Heart left ventricle (tissue), 16 donors: ENCODE results near the gene NECAP2. TPM values are rescaled to one million over a fixed set of nuclear protein-coding genes. Genes with fewer than 3 reads are reported as not detected.
"Not testable (repeated sequence)": the region's sequence is repeated elsewhere in the genome, so short reads cannot be mapped to it uniquely, and the experiment has no call there.

ENCODE experiments used
- ATAC-seq, 4 donors: fragments of 200-7000 bp; cut with Tn5 transposase; one replicate each; pipeline ENCODE4 v1.9.1; 2020 to 2022; ENCODE audit warnings: moderate library complexity in 4 of 4, mild to moderate bottlenecking in 3 of 4, moderate number of reproducible peaks in 1 of 4
- DNase-seq, 5 donors: peaks; one replicate each; pipeline ENCODE4 v3.0.0-alpha.2; 2020
- H3K27ac ChIP-seq, 12 donors: fragments of 200-600 bp; sonication (generic) in 4 of 12; one replicate each; pipeline versions ENCODE4 v1.5.0 to v1.8.0; 2016 to 2022; ENCODE audit warnings: mild to moderate bottlenecking in 2 of 12
- H3K27me3 ChIP-seq, 9 donors: fragments of 200-600 bp; sonication (generic) in 2 of 9; one replicate each; pipeline versions ENCODE4 v1.5.1 to v1.8.0; 2016 to 2022; ENCODE audit warnings: mild to moderate bottlenecking in 3 of 9
- H3K36me3 ChIP-seq, 9 donors: fragments of 200-600 bp; sonication (generic) in 2 of 9; one replicate each; pipeline versions ENCODE4 v1.5.0 to v1.8.0; 2018 to 2022; ENCODE audit warnings: mild to moderate bottlenecking in 2 of 9
- H3K4me1 ChIP-seq, 12 donors: fragments of 200-600 bp; sonication (generic) in 4 of 12; one replicate each; pipeline versions ENCODE4 v1.5.0 to v1.8.0; 2016 to 2022; ENCODE audit warnings: mild to moderate bottlenecking in 3 of 12
- H3K4me3 ChIP-seq, 12 donors: fragments of 200-600 bp; sonication (generic) in 4 of 12; one replicate each; pipeline versions ENCODE4 v1.5.0 to v1.8.0; 2017 to 2022; ENCODE audit warnings: mild to moderate bottlenecking in 9 of 12, moderate library complexity in 4 of 12
- H3K9me3 ChIP-seq, 12 donors: fragments of 200-600 bp; sonication (generic) in 4 of 12; one replicate each; pipeline versions ENCODE4 v1.5.0 to v1.8.0; 2016 to 2022; ENCODE audit warnings: mild to moderate bottlenecking in 1 of 12
- POLR2A ChIP-seq, 2 donors: fragments of 450-650 bp; IDR thresholded peaks; one replicate each; pipeline ENCODE4 v1.6.1; 2017; ENCODE audit warnings: antibody characterized with exemption in 2 of 2, mild to moderate bottlenecking in 2 of 2, moderate library complexity in 2 of 2
- WGBS, 4 donors: extraction: QIAGEN DNeasy Blood & Tissue Kit in 2 of 4; methylation state at CpG; one replicate each; pipeline versions ENCODE4 v1.1.5 to v1.1.7; 2013 to 2018; 5-methylcytosine and 5-hydroxymethylcytosine counted together
- intact Hi-C, 10 donors: fragments of 100-400 bp; cut with DNase I; formaldehyde crosslinking; loops; one replicate each; pipeline versions ENCODE4 v1.11.1 to v1.14.2; 2022
- polyA plus RNA-seq, 2 donors: library from polyadenylated mRNA; stranded (reverse); fragments of 200-250 nt; gene quantifications; one replicate each; pipeline ENCODE4 v1.2.3, GENCODE V29; 2013
- total RNA-seq, 9 donors: library from RNA; depleted of rRNA in 2 of 9; stranded (reverse); fragments of >200 nt in 2 of 9; fragmentation: NEBNext Ultra II Directional in 3 of 9; extraction: Animal tissue kit (Norgen Biotek cat#: 25700) in 3 of 9; gene quantifications; one replicate each; pipeline versions ENCODE4 v1.1.0 to v1.2.4, GENCODE V29; 2016 to 2023
- TF ChIP-seq, protein P1 (sequence below), 12 donors: fragments of 200-600 bp; sonication (generic) in 4 of 12; IDR thresholded peaks; one replicate each; pipeline versions ENCODE4 v1.5.0 to v1.8.0; 2018 to 2022; ENCODE audit warnings: antibody characterized with exemption in 12 of 12, mild to moderate bottlenecking in 5 of 12
- donor health status: ischemic (EF 13 %, LVEDD 7.1; RV severe dilation, severe dysfunction).
- donor health status: healthy with polysubstance abuse.
- donor health status: DM: no; HTN: yes; CAD: no.
- donor health status: DM: no; HTN: no; CAD: no.
- donor health status: ischemic (EF 25% LVEDD 6.9; RV normal size, moderate dysfunction).
- donor health status: ischemic (EF 25% LVEDD 5.7; RV mildly dilated, moderate dysfunction).
- donor health status: healthy.
- donor health status: DM: yes; HTN: yes; CAD: no.
- donor health status: ischemic (EF 35%, LVEDD 5.7; RV mildly dilated, moderate dysfunction).
- donor health status: nonischemic (EF 11% LVEDD 7.7; RV severe dilation, severe dysfunction).
- donor health status: DM: yes; HTN: yes; CAD: no.
- donor health status: PGD.
- donor health status: ischemic (EF 29% LVEDD 5.4; RV normal size, mild dysfunction).
- donor health status: nonischemic (EF 23%, LVEDD 6.1; RV moderate dilation, normal function).

The NECAP2 gene
- total and polyA plus RNA-seq, 11 donors, result 10.7 to 53.0 (median 12.1) TPM

DNA sequence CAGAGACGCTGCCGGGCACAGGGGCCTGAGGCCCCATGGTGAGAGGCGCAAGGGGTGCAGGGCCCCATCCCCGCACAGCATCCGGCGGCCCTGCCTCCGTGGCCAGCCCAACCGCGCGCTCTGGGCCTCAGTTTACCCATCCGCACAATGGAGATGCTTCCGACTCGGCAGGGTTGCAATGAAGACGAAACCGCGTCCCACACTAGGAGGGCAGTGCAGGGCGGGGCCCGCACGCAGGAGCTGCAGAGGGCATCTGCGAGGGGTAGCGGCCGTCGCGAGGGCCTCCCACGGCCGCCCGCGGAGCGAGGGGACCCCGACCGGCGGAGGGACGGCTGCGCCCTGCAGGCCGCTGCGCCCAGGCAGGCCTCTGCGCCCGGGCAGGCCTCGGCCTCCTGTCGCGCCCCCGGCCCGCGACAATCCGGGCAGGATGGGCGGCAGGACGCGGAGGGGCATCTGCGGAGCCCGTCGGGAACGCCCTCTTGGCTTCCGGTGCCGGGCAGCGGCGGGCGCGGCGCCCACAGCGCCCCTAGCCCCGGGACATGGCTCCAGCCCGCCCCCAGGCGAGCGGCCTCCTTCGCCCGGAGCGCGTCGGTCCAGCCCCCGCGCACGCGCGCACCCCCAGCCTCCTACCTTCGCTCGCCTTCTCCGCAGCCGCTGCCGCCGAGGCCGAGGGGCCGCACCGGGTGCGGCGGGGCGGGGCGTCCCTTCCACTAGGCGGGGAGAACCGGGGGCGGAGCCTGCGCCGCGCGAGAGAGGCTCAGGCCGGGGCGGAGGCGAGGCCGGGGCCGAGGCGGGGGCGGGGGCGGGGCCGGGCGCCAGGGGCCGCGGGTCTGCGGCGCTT, 58.3 kb downstream of the NECAP2 start:
- no peaks in the 10 kb centered on the region for H3K27me3 ChIP-seq
- peak overlapping the region; percentile 69 to 94 (median 88) for H3K4me3 ChIP-seq
- peaks cover 0 to 23% (median 7%) of the 10 kb centered on the region in 12 donors for H3K4me1 ChIP-seq
- no peaks in the 10 kb centered on the region for H3K36me3 ChIP-seq
- WGBS, 4 donors, result 1% methylated on average over 12 to 108 of the region's 108 CpGs
- intact Hi-C loops, result loop anchor here in 6 of 10 donors (1.0 to 10.0 kb wide), 6 partner anchors 41 to 126 kb away; partner anchors contain the start of gene NECAP2 (in 5 of the 6)
- ATAC-seq (peak; percentile 66 to 96 (median 94)), DNase-seq (peak; percentile 90 to 95 (median 93))
- H3K9me3 ChIP-seq, result no peaks in the 10 kb centered on the region
- peak overlapping the region; percentile 51 to 90 (median 85) for H3K27ac ChIP-seq
- TF ChIP-seq, protein P1, sequence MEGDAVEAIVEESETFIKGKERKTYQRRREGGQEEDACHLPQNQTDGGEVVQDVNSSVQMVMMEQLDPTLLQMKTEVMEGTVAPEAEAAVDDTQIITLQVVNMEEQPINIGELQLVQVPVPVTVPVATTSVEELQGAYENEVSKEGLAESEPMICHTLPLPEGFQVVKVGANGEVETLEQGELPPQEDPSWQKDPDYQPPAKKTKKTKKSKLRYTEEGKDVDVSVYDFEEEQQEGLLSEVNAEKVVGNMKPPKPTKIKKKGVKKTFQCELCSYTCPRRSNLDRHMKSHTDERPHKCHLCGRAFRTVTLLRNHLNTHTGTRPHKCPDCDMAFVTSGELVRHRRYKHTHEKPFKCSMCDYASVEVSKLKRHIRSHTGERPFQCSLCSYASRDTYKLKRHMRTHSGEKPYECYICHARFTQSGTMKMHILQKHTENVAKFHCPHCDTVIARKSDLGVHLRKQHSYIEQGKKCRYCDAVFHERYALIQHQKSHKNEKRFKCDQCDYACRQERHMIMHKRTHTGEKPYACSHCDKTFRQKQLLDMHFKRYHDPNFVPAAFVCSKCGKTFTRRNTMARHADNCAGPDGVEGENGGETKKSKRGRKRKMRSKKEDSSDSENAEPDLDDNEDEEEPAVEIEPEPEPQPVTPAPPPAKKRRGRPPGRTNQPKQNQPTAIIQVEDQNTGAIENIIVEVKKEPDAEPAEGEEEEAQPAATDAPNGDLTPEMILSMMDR (IDR thresholded peaks at IDR 0.05), result peak in 5 of 12 donors; percentile 22 to 44 (median 42)
- peak in 1 of 2 donors; percentile 70 for TF ChIP-seq POLR2A (IDR thresholded peaks at IDR 0.05)

DNA sequence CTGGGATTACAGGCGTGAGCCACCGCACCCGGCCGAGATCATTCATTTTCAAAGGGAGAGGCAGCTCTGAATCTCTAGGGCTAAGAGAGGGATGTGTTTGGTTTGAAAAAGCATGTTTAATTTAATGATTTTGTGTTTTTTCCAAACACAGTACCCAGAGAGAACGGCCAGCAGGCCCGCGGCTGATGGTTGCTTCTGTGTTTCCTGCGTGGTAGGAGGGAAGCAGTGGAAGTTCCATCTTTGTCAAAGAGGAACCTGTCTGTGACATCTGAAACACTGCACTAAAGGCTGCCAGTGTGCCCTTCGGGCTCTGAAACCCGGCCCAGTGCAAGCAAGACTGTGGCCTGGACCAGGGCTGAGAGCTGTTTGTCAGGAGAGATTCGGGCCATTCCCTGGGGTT, 59.9 kb downstream of the NECAP2 start:
- H3K27me3 ChIP-seq, intact Hi-C loops, H3K36me3 ChIP-seq, H3K9me3 ChIP-seq, ATAC-seq, H3K27ac ChIP-seq, DNase-seq: not testable (repeated sequence)
- WGBS, 4 donors, result 89 to 92% (median 90%) methylated on average over 9 to 11 of the region's 11 CpGs
- H3K4me3 ChIP-seq, result peak overlapping the region in 1 of 12 donors; percentile 90
- H3K4me1 ChIP-seq, result peaks cover 0 to 23% (median 7%) of the 10 kb centered on the region in 12 donors

DNA sequence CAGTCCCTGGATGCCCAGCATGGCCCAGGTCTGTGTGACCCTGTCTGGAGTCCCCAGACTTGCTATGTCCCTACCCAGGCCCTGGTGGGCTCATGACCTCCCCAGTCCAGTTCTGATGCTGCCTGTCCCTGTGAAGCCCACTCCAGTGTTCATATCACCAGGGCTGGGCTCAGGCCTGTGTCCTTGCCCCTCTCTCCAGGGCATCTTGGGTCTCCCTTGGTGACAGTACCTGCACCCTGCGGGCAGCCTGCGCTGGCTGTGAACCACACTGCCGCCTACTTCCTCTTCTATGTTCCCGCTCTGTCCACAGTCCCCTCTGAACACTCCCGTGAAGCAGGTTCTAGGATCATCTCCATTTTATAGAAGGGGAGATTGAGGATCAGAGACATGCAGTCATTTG, 60.5 kb downstream of the NECAP2 start:
- WGBS, 4 donors, result 92 to 98% (median 94%) methylated on average over 5 of the region's 5 CpGs
- H3K9me3 ChIP-seq, ATAC-seq, H3K27me3 ChIP-seq, H3K36me3 ChIP-seq, intact Hi-C loops, H3K27ac ChIP-seq, DNase-seq, H3K4me3 ChIP-seq: not testable (repeated sequence)
- peaks cover 0 to 23% (median 7%) of the 10 kb centered on the region in 12 donors for H3K4me1 ChIP-seq

DNA sequence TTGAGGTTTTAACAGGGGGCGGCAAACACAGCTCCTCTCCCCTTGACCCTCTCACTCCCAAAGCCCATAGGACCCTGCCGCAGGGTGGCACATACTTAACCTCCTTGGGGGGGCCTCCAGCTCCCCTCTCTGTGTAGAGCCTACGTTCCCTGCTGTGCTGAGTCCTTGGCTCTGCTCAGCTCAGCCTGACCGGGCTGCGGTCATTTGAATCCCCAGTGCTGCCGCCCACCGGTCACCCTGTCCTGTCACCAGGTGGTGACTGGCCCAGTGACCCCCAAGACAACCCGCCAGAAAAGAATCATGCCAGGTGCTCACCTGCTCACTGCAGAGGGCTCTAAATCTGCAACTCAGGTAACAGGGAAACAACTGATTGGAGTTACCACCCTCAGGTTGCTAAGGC, 60.9 kb downstream of the NECAP2 start:
- H3K9me3 ChIP-seq, intact Hi-C loops, DNase-seq, H3K36me3 ChIP-seq, ATAC-seq, H3K27ac ChIP-seq, H3K4me3 ChIP-seq, H3K27me3 ChIP-seq: not testable (repeated sequence)
- 81 to 84% (median 84%) methylated on average over 7 to 8 of the region's 8 CpGs for WGBS, 4 donors
- H3K4me1 ChIP-seq, result peaks cover 0 to 23% (median 7%) of the 10 kb centered on the region in 12 donors

DNA sequence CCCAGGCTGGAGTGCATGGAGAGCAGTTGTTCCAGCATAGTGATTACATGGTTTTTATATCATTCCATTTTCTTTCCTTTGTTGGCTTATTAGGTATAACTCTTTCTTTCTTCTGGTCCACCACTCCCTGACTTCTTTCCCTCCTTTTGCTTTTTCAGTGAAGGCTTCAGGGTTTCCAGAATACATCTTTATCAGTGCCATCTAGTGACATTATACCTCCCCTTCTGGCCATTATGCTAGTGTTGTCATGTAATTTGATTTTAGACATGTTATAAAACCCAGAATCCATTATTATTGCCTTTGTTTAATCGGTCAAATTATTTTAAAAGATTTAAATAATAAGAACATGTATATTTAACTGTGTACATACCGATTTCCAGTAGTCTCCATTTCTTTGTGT, 63.0 kb downstream of the NECAP2 start:
- no peak for TF ChIP-seq POLR2A (IDR thresholded peaks at IDR 0.05)
- TF ChIP-seq, protein P1 (IDR thresholded peaks at IDR 0.05), result no peak
- H3K4me3 ChIP-seq, result no peak overlapping the region
- H3K36me3 ChIP-seq, result no peaks in the 10 kb centered on the region
- DNase-seq (no peak), ATAC-seq (no peak)
- H3K27ac ChIP-seq, result no peak overlapping the region
- H3K9me3 ChIP-seq, result peaks cover 0 to 8% (median 0%) of the 10 kb centered on the region in 12 donors
- no peaks in the 10 kb centered on the region for H3K27me3 ChIP-seq
- intact Hi-C loops, result no loop called here
- H3K4me1 ChIP-seq, result peaks cover 0 to 16% (median under 1%) of the 10 kb centered on the region in 12 donors
- WGBS, 4 donors, result 81 to 90% (median 85%) methylated on average over 2 of the region's 2 CpGs

DNA sequence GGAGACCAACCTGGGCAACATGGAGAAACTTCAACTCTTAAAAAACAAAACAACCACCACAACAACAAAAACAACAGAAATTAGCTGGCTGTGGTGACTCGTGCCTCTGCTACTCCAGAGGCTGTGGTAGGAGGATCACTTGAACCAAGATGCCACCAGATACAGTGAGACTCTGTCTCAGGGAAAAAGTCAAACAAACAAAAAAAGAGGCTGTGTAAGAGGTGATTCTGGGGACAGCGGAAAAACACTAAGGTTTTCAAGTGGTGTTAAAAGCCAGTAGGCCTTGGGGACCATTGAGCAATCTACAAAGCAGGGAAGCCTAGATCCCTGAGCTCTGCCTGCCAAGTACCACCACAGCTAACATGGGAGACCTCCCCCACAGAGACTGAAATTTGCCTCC, 65.3 kb downstream of the NECAP2 start:
- H3K4me1 ChIP-seq, DNase-seq, H3K27me3 ChIP-seq, intact Hi-C loops, H3K9me3 ChIP-seq, H3K4me3 ChIP-seq, H3K36me3 ChIP-seq, ATAC-seq: not testable (repeated sequence)
- WGBS, 4 donors, result 94 to 98% (median 96%) methylated on average over 2 of the region's 2 CpGs
- H3K27ac ChIP-seq, result peak overlapping the region in 1 of 12 donors; percentile 5

DNA sequence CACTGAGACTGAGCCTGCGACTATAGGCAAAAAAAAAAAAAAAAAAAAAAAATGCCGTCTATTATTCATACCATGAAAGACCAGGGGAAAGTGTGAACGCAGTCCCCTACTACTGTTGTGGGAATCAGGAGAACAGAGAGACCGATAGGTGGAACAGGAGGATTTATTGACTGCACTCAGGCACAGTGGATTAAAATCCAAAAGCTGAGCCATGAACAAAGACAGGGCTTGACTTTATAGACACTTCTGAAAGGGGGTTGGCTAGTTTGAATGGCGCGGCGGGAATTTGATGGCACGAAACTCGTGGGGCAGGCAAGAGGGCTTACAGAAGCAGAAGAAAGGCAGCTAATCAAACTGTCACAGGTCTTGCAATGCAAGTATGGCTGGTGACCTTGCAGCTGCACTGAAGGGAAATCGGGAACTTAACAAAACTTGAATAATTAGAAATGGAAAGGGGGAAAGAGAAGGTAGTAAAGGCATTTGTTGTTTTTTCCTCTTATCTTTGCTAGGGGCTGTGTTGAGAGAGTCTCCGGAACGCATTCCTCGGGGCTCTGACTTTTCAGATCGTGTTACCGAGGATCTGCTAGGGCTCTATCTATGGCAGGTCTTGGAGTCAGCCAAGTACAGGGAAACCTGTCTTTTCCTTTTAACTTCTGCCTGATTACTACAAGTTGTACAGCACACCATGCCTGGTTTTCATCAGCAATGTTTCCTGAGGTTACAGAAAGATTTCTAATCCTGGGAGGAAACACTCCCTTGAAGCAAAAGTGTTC, 66.0 kb downstream of the NECAP2 start:
- H3K4me1 ChIP-seq, ATAC-seq, H3K36me3 ChIP-seq, DNase-seq, H3K4me3 ChIP-seq, H3K9me3 ChIP-seq, H3K27me3 ChIP-seq, intact Hi-C loops: not testable (repeated sequence)
- H3K27ac ChIP-seq, result peak overlapping the region in 1 of 12 donors; percentile 5
- 61 to 66% (median 64%) methylated on average over 15 of the region's 15 CpGs for WGBS, 4 donors

DNA sequence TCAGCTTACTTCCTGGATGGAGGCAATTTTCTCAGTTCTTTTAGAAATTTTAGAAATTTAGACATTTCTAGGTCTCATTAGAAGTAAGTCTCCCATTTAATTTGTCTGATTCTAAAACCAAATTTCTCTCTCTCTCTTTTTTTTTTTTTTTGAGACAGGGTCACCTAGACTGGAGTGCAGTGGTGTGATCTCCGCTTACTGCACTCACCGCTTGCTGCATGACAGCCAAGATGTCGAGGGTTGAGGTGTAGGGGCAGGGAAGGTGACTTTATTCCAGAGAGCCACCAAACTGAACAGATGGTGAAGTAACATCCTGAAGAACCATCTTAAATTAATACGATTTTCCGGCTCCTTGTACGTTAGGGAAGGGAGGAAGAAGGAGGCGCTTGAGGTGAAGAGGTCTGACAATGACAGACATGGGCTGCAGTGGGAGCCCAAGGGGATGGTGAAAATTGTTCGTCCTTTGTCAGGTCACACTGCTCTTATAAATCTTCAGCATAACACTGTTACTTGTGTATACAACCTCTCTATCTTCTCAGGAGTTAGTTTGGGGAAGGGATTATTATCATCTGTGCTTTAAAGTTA, 68.4 kb downstream of the NECAP2 start:
- ATAC-seq, H3K9me3 ChIP-seq, H3K4me3 ChIP-seq, H3K4me1 ChIP-seq, H3K36me3 ChIP-seq, DNase-seq, H3K27me3 ChIP-seq, intact Hi-C loops, H3K27ac ChIP-seq: not testable (repeated sequence)
- WGBS, 4 donors, result 79 to 83% (median 81%) methylated on average over 8 of the region's 8 CpGs
